Adrenal gland (tissue), 5 donors: ENCODE data around the gene SH3RF2.

ENCODE experiments used
- POLR2A ChIP-seq, 2 donors: fragments of 450-650 bp; IDR thresholded peaks; one replicate each; pipeline ENCODE4 v1.6.1; 2017; ENCODE audit warnings: antibody characterized with exemption in 2 of 2, mild to moderate bottlenecking in 2 of 2, moderate library complexity in 1 of 2
- TF ChIP-seq, protein P1 (sequence below), 6 experiments: fragments of 450-650 bp in 4 of 6; fragments of 200-600 bp in 2 of 6; sonication (generic) in 1 of 6; IDR thresholded peaks; 1 replicate in 5 of 6; 2 replicates in 1 of 6; pipeline versions ENCODE4 v1.5.1 to v1.8.0; 2016 to 2021; ENCODE audit warnings: antibody characterized with exemption in 6 of 6, mild to moderate bottlenecking in 2 of 6, moderate library complexity in 1 of 6
- donor health status: DM: no; HTN: no; CAD: no.

GRCh38 chr5:145957388-145957787 lies 21.0 kb downstream of the SH3RF2 start:
- TF ChIP-seq, protein P1, sequence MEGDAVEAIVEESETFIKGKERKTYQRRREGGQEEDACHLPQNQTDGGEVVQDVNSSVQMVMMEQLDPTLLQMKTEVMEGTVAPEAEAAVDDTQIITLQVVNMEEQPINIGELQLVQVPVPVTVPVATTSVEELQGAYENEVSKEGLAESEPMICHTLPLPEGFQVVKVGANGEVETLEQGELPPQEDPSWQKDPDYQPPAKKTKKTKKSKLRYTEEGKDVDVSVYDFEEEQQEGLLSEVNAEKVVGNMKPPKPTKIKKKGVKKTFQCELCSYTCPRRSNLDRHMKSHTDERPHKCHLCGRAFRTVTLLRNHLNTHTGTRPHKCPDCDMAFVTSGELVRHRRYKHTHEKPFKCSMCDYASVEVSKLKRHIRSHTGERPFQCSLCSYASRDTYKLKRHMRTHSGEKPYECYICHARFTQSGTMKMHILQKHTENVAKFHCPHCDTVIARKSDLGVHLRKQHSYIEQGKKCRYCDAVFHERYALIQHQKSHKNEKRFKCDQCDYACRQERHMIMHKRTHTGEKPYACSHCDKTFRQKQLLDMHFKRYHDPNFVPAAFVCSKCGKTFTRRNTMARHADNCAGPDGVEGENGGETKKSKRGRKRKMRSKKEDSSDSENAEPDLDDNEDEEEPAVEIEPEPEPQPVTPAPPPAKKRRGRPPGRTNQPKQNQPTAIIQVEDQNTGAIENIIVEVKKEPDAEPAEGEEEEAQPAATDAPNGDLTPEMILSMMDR (IDR thresholded peaks at IDR 0.05) = no peak
- no peak for TF ChIP-seq POLR2A (IDR thresholded peaks at IDR 0.05)
